ENCODE results near the gene NCK2. TPM values are rescaled to one million over a fixed set of nuclear protein-coding genes. Genes with fewer than 3 reads are reported as not detected.

NCK2 gene
- total RNA-seq, 4 donors from 2014 or later = 59.8 to 130 (median 96.2) TPM

- Histone ChIP-seq H3K36me3 (no peaks in the 10 kb centered on the region), H3K27me3 (no peaks in the 10 kb centered on the region), H3K4me3 (no peak overlapping the region), H3K4me1 (no peaks in the 10 kb centered on the region), H3K9me3 (no peaks in the 10 kb centered on the region), H3K27ac (replicated peaks in 1 of 4) (no peak overlapping the region)
- intact Hi-C loops (cut with DNase I) = no loop called here
- peak; percentile 89 for DNase-seq (ENCODE audit: extremely low spot score)
- 72% methylated on average over 8 of the region's 8 CpGs for WGBS
- TF ChIP-seq CTCF (IDR thresholded peaks at IDR 0.05) (no peak), POLR2AphosphoS5 (IDR thresholded peaks at IDR 0.05) (no peak), POLR2A (IDR thresholded peaks at IDR 0.05; ENCODE audit: low read depth) (no peak), EP300 (IDR thresholded peaks at IDR 0.05) (no peak)
Measured at GRCh38 chr2:105718846-105719481, 25.7 kb upstream of the NCK2 start.

- Histone ChIP-seq H3K9me3 (peaks cover 0 to 3% (median under 1%) of the 10 kb centered on the region in 4 donors), H3K27ac (replicated peaks in 1 of 4) (no peak overlapping the region), H3K27me3 (no peaks in the 10 kb centered on the region), H3K4me3 (no peak overlapping the region), H3K36me3 (no peaks in the 10 kb centered on the region), H3K4me1 (no peaks in the 10 kb centered on the region)
- intact Hi-C loops (cut with DNase I) = no loop called here
- 85% methylated on average over 8 of the region's 8 CpGs for WGBS
- peak; percentile 68 for DNase-seq (ENCODE audit: extremely low spot score)
- TF ChIP-seq POLR2AphosphoS5 (IDR thresholded peaks at IDR 0.05) (no peak), POLR2A (IDR thresholded peaks at IDR 0.05; ENCODE audit: low read depth) (no peak), CTCF (IDR thresholded peaks at IDR 0.05) (no peak), EP300 (IDR thresholded peaks at IDR 0.05) (no peak)
Measured at GRCh38 chr2:105721991-105722511, 22.7 kb upstream of the NCK2 start.

GRCh38 chr2:105722726-105723297 lies 21.9 kb upstream of the NCK2 start:
- Histone ChIP-seq H3K27me3 (no peaks in the 10 kb centered on the region), H3K36me3 (no peaks in the 10 kb centered on the region), H3K9me3 (peaks cover 0 to 10% (median 3%) of the 10 kb centered on the region in 4 donors), H3K4me1 (no peaks in the 10 kb centered on the region), H3K4me3 (no peak overlapping the region), H3K27ac (replicated peaks in 1 of 4) (no peak overlapping the region)
- WGBS = 87% methylated on average over 11 of the region's 11 CpGs
- intact Hi-C loops (cut with DNase I) = no loop called here
- peak; percentile 90 for DNase-seq (ENCODE audit: extremely low spot score)
- TF ChIP-seq CTCF (IDR thresholded peaks at IDR 0.05) (no peak), EP300 (IDR thresholded peaks at IDR 0.05) (no peak), POLR2AphosphoS5 (IDR thresholded peaks at IDR 0.05) (no peak), POLR2A (IDR thresholded peaks at IDR 0.05; ENCODE audit: low read depth) (no peak)

GRCh38 chr2:105723431-105723830 lies 21.3 kb upstream of the NCK2 start:
- H3K4me3 ChIP-seq = no peak overlapping the region
- H3K4me1 ChIP-seq = no peaks in the 10 kb centered on the region
- 81% methylated on average over 3 of the region's 3 CpGs for WGBS
- TF ChIP-seq POLR2A (IDR thresholded peaks at IDR 0.05; ENCODE audit: low read depth) (no peak), CTCF (IDR thresholded peaks at IDR 0.05) (no peak), EP300 (IDR thresholded peaks at IDR 0.05) (no peak), POLR2AphosphoS5 (IDR thresholded peaks at IDR 0.05) (no peak)
- intact Hi-C loops (cut with DNase I) = no loop called here
- no peaks in the 10 kb centered on the region for H3K27me3 ChIP-seq
- H3K36me3 ChIP-seq = no peaks in the 10 kb centered on the region
- DNase-seq (ENCODE audit: extremely low spot score) = no peak
- no peak overlapping the region for H3K27ac ChIP-seq (replicated peaks in 1 of 4)
- H3K9me3 ChIP-seq = peaks cover 0 to 10% (median 3%) of the 10 kb centered on the region in 4 donors
